Measurements from ENCODE around the gene TMEM233. TPM values are rescaled to one million over a fixed set of nuclear protein-coding genes. Genes with fewer than 3 reads are reported as not detected.

The TMEM233 gene
- total and polyA plus RNA-seq, 11 donors = 0.07 to 1.3 (median 0.25) TPM; not detected in 1

DNA sequence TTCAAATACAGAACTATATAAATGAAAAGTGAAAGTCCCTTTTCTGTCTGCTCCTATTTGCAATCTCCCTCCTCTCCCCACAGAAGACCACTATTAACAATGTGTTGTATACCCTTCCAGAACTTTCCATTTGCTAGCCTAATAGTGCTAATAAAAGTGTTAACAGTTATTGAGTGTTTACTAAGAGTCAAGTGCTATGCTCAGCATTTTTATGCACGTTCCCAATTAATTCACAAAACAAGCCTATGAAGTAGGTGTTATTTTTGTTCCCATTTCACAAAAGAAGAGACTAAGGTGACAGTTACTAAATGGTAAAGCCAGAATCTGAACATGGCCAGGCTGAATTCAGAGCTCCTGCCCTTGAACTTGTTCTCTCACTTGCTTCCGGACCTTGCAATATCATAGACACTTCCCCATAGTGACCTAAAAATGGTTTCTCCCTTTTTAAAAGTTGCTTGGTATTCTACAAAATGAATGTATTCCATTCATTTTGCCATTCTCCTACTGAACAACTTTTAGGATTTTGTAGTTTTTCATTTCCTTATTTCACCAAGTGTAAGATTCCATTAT lies 72.7 kb downstream of the TMEM233 start:
- intact Hi-C loops (cut with DNase I) = loop anchor here in 5 of 10 donors (2.0 to 10.0 kb wide), 6 partner anchors 51 to 238 kb away; no protein-coding TSS in a partner anchor
- H3K9me3 ChIP-seq = no peaks in the 10 kb centered on the region
- ATAC-seq = no peak
- H3K4me3 ChIP-seq = peak overlapping the region in 2 of 12 donors; percentile 79 to 99
- peaks cover 0 to 10% (median 4%) of the 10 kb centered on the region in 9 donors for H3K36me3 ChIP-seq
- WGBS, 4 donors = 62 to 75% (median 65%) methylated on average over 2 of the region's 2 CpGs
- peaks cover 4 to 41% (median 26%) of the 10 kb centered on the region in 12 donors for H3K4me1 ChIP-seq
- no peak for DNase-seq
- TF ChIP-seq POLR2A (IDR thresholded peaks at IDR 0.05) = no peak
- TF ChIP-seq, protein P1, sequence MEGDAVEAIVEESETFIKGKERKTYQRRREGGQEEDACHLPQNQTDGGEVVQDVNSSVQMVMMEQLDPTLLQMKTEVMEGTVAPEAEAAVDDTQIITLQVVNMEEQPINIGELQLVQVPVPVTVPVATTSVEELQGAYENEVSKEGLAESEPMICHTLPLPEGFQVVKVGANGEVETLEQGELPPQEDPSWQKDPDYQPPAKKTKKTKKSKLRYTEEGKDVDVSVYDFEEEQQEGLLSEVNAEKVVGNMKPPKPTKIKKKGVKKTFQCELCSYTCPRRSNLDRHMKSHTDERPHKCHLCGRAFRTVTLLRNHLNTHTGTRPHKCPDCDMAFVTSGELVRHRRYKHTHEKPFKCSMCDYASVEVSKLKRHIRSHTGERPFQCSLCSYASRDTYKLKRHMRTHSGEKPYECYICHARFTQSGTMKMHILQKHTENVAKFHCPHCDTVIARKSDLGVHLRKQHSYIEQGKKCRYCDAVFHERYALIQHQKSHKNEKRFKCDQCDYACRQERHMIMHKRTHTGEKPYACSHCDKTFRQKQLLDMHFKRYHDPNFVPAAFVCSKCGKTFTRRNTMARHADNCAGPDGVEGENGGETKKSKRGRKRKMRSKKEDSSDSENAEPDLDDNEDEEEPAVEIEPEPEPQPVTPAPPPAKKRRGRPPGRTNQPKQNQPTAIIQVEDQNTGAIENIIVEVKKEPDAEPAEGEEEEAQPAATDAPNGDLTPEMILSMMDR (IDR thresholded peaks at IDR 0.05) = no peak
- H3K27me3 ChIP-seq = no peaks in the 10 kb centered on the region
- H3K27ac ChIP-seq = peak overlapping the region in 2 of 12 donors; percentile 37 to 75

DNA sequence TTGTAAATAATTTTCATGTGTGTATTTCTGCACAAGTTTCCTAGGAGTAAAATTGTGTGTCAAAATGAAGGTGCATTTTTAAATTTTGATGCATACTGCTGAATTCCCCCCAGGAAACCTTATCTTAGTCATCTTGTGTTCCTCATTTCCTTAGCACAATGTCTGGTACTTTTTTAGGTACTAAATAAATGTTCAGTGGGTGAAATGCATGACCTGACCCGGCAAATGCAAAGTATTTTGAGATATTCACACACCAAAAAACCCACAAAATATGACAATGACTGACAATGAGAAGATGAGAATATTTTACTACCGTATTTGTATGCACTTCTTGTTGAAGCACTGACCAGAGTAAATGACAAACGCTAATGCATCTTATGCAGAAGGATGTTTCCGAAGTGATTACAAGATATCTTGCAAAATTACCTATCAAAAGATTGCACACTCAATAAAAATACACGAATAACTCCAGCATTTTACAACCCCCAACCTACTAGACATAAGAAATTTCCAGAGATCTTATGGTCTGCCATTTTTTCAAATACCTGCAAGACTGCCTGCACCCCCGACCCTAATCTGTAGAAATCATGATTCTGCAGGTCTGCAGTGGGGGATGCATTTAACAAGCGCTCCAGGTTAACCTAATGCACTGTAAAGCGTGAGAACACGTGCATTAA lies 73.5 kb downstream of the TMEM233 start:
- H3K4me1 ChIP-seq = peaks cover 4 to 41% (median 27%) of the 10 kb centered on the region in 12 donors
- TF ChIP-seq, protein P1 (IDR thresholded peaks at IDR 0.05) = no peak
- no peak for ATAC-seq
- no peak for DNase-seq
- H3K4me3 ChIP-seq = peak overlapping the region; percentile 12 to 99 (median 96)
- peaks cover 0 to 17% (median 10%) of the 10 kb centered on the region in 9 donors for H3K36me3 ChIP-seq
- intact Hi-C loops (cut with DNase I) = loop anchor here in 5 of 10 donors (2.0 to 10.0 kb wide), 6 partner anchors 50 to 238 kb away; no protein-coding TSS in a partner anchor
- WGBS, 4 donors = 16 to 20% (median 17%) methylated on average over 9 of the region's 9 CpGs
- no peaks in the 10 kb centered on the region for H3K27me3 ChIP-seq
- H3K27ac ChIP-seq = peak overlapping the region in 9 of 12 donors; percentile 84 to 97 (median 95)
- no peaks in the 10 kb centered on the region for H3K9me3 ChIP-seq

DNA sequence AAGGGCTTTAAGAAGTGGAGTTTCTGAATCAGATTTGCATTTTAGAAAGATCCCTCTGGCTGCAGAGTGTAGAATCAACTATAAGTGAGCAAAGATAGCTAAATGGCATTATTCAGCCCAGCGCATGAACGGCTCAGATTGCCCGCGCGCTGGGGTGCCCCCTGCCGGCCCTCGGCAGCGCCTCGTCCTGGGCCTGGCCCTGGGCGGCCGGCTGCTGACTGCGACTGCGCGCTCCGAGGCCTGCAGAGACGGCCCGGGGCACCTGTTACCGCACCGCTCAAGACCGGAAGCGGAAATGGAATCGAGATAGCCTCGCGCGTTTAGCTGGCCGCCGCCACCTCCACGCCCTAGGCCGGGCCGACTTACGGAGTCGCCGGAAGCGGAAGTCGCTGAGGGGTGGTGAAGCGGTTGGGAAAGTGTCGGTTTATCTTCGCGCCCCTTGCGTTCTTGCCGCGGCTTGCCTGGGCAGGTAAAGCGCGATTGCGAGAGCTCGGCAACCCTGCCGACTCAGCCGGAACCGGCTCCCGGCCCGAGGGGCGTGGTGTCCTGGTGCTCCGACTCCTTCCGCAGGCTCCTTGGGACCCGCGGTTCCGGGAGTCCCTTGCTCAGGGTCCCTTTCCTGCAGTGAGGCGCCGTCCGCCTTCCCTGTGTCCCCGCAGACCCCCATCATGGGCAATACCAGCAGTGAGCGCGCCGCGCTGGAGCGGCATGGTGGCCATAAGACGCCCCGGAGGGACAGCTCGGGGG lies 74.2 kb downstream of the TMEM233 start, which contains the start of gene PRKAB1:
Gene PRKAB1 (plus strand): TSS at position 557 of the 747 bp plus-strand sequence. CDS start 112 bp downstream, at position 669.
- Histone ChIP-seq H3K4me3 (peak within 1 kb of the TSS; percentile 74 to 99 (median 96)), H3K27ac (peak within 1 kb of the TSS; percentile 84 to 98 (median 94)), H3K9me3 (no peaks in the 10 kb centered on the region), H3K27me3 (no peaks in the 10 kb centered on the region), H3K36me3 (peaks cover 0 to 24% (median 17%) of the 10 kb centered on the region in 9 donors), H3K4me1 (peaks cover 4 to 45% (median 29%) of the 10 kb centered on the region in 12 donors)
- DNase-seq (peak; percentile 95 to 98 (median 97)), ATAC-seq (peak; percentile 99 to 100 (median 100))
- intact Hi-C loops (cut with DNase I) = loop anchor here in 5 of 10 donors (2.0 to 10.0 kb wide), 6 partner anchors 50 to 237 kb away; no protein-coding TSS in a partner anchor
- 0 to 1% (median 1%) methylated on average over 44 to 69 of the region's 69 CpGs for WGBS, 4 donors
- TF ChIP-seq POLR2A (IDR thresholded peaks at IDR 0.05) = peak in 1 of 2 donors; percentile 55
- TF ChIP-seq, protein P1 (IDR thresholded peaks at IDR 0.05) = peak; percentile 85 to 99 (median 94)

Data from heart left ventricle (tissue), 16 donors.